PFSK-1 (cell line): ENCODE data around the gene TM4SF20.

Source experiments
- FOXP2 ChIP-seq: optimal IDR thresholded peaks from 2 replicates; pipeline ENCODE3; 2011; ENCODE audit warnings: borderline replicate concordance, control low read depth, inconsistent platforms; ENCODE audit not compliant: insufficient read depth; ENCODE audit errors: extremely low read length, extremely low read depth
- POLR2AphosphoS5 ChIP-seq: IDR thresholded peaks from 2 replicates; pipeline ENCODE4 v1.6.1; 2012; ENCODE audit warnings: low read depth, mild to moderate bottlenecking, control low read depth, low read length, moderate library complexity
- REST ChIP-seq, 2 experiments: IDR thresholded peaks; 2 replicates each; pipeline versions ENCODE4 v1.6.1 to v1.8.0; 2011 to 2012; ENCODE audit warnings: low read depth in 2 of 2, low read length in 2 of 2, control low read depth in 1 of 2, inconsistent platforms in 1 of 2, mild to moderate bottlenecking in 1 of 2, moderate library complexity in 1 of 2; ENCODE audit not compliant: insufficient read depth in 1 of 2
- SIN3A ChIP-seq: IDR thresholded peaks from 2 replicates; pipeline ENCODE4 v1.6.1; 2012; ENCODE audit warnings: mild to moderate bottlenecking, low read length, moderate library complexity, borderline replicate concordance; ENCODE audit not compliant: insufficient read depth
- TAF1 ChIP-seq: IDR thresholded peaks from 2 replicates; pipeline ENCODE4 v1.6.1; 2012; ENCODE audit warnings: low read length, control low read depth, borderline replicate concordance; ENCODE audit not compliant: insufficient read depth

TM4SF20 gene

GRCh38 chr2:227326783-227327182, 52.3 kb downstream of the TM4SF20 start:
- TF ChIP-seq TAF1 (no peak), REST (IDR thresholded peaks at IDR 0.05; ENCODE audit: insufficient read depth in 1 of 2, low read depth in 2 of 2, low read length in 2 of 2) (no peak), SIN3A (no peak), POLR2AphosphoS5 (no peak), FOXP2 (no peak)

- TF ChIP-seq REST (IDR thresholded peaks at IDR 0.05; ENCODE audit: insufficient read depth in 1 of 2, low read depth in 2 of 2, low read length in 2 of 2) (no peak), SIN3A (no peak), TAF1 (no peak)
These were observed 53.3 kb downstream of the TM4SF20 start for GRCh38 chr2:227325839-227326195.

GRCh38 chr2:227324995-227325838, 53.9 kb downstream of the TM4SF20 start, which contains the start of gene MFF:
Gene MFF (plus strand): TSS chr2:227325251. CDS start chr2:227330666, 5,415 bp downstream.
- 0 out of 2 replicates have a peak, but pooled peaks have one; percentile 64 for TF ChIP-seq SIN3A
- TF ChIP-seq REST (IDR thresholded peaks at IDR 0.05; ENCODE audit: insufficient read depth in 1 of 2, low read depth in 2 of 2, low read length in 2 of 2) = 0 out of 4 replicates have a peak, but pooled peaks of 1 of the 2 experiments have one; percentile 38
- TF ChIP-seq POLR2AphosphoS5 = peak; percentile 69
- peak; percentile 59 for TF ChIP-seq FOXP2
- TF ChIP-seq TAF1 = peak; percentile 79; the same call in 1 of the 2 replicates

- no peak for TF ChIP-seq REST (IDR thresholded peaks at IDR 0.05; ENCODE audit: insufficient read depth in 1 of 2, low read depth in 2 of 2, low read length in 2 of 2)
These were observed 54.5 kb downstream of the TM4SF20 start for GRCh38 chr2:227324642-227324994.

GRCh38 chr2:227323818-227324217, 55.3 kb downstream of the TM4SF20 start:
- no peak for TF ChIP-seq REST (IDR thresholded peaks at IDR 0.05; ENCODE audit: insufficient read depth in 1 of 2, low read depth in 2 of 2, low read length in 2 of 2)
- TF ChIP-seq TAF1 = no peak
- no peak for TF ChIP-seq SIN3A
- no peak for TF ChIP-seq FOXP2
- no peak for TF ChIP-seq POLR2AphosphoS5
